NT2/D1 (cell line): ENCODE results near the gene LAMB2.

ENCODE experiments used
- SUZ12 ChIP-seq: IDR thresholded peaks from 2 replicates; pipeline ENCODE4 v1.6.1; 2011; ENCODE audit not compliant: insufficient read length, insufficient read depth; ENCODE audit errors: extremely low read depth
- ZNF274 ChIP-seq: IDR thresholded peaks from 2 replicates; pipeline ENCODE4 v1.6.1; 2011; ENCODE audit warnings: mild to moderate bottlenecking, low read depth, low read length

DNA sequence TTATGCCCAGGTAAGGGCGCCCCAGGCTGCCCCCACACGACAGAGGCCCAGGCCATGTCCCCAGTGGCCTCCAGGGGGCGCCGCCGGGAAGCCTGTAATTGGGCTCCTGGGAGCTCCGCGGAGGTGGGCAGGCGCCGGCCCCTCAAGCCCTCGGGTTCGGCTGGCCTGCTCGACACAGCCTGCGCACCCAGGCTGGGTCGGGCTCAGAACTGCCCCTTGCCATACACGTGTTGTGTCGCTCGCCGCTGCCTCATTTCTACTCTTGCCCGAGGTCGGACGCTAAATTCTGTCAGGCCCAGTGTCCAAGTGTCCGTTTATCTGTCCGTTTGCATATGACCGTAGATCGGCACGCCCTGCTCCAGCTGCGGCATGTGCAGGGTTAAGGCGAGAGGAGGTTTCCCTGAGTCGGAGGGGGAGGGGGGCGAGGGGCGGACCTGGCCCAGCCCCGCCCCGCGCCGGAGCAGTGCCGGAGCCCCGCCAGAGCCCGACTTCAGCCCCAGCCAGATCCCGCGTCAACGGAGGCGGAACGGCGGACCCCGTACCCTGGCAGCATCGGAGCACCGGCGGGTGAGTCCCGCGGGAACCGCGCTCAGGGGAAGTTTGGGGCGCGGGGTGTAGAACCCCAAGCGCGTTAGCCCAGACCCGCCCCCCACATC lies 38.4 kb upstream of the LAMB2 start, which contains the start of gene KLHDC8B:
- no peak for TF ChIP-seq SUZ12
- TF ChIP-seq ZNF274 = no peak
